Spleen (tissue), 7 donors: ENCODE data around the gene CREB3.

Source experiments
- CTCF ChIP-seq, 11 experiments: fragments of 200-600 bp in 7 of 11; fragments of 450-650 bp in 4 of 11; sonication (generic) in 4 of 11; IDR thresholded peaks in 8 of 11; conservative IDR thresholded peaks in 3 of 11; 1 replicate in 7 of 11; 2 replicates in 4 of 11; pipeline versions ENCODE4 v1.4.0 to v1.8.0; 2016 to 2021; ENCODE audit warnings: antibody characterized with exemption in 11 of 11, inconsistent platforms in 4 of 11, mild to moderate bottlenecking in 1 of 11
- POLR2A ChIP-seq, 3 donors: fragments of 450-650 bp; IDR thresholded peaks; one replicate each; pipeline ENCODE4 v1.5.1; 2017; ENCODE audit warnings: antibody characterized with exemption in 3 of 3, mild to moderate bottlenecking in 1 of 3
- donor health status: DM: no; HTN: no; CAD: no; lungs with moderate emphysema.
- donor health status: DM: no; HTN: no; CAD: no.
- donor health status: DM: no; HTN: no; CAD: no.

GRCh38 chr9:35729700-35730485 is 2.6 kb upstream of the CREB3 start:
- TF ChIP-seq POLR2A (IDR thresholded peaks at IDR 0.05) (no peak), CTCF (IDR thresholded peaks at IDR 0.05 in 8 of 11, conservative IDR thresholded peaks at IDR 0.05 in 3 of 11) (peak in 10 of 11 experiments; percentile 18 to 80 (median 55))
